Adrenal gland (tissue), 5 donors: ENCODE data around the gene TRIP6.

Source experiments
- POLR2A ChIP-seq, 2 donors: fragments of 450-650 bp; IDR thresholded peaks; one replicate each; pipeline ENCODE4 v1.6.1; 2017; ENCODE audit warnings: antibody characterized with exemption in 2 of 2, mild to moderate bottlenecking in 2 of 2, moderate library complexity in 1 of 2
- TF ChIP-seq, protein P1 (sequence below), 6 experiments: fragments of 450-650 bp in 4 of 6; fragments of 200-600 bp in 2 of 6; sonication (generic) in 1 of 6; IDR thresholded peaks; 1 replicate in 5 of 6; 2 replicates in 1 of 6; pipeline versions ENCODE4 v1.5.1 to v1.8.0; 2016 to 2021; ENCODE audit warnings: antibody characterized with exemption in 6 of 6, mild to moderate bottlenecking in 2 of 6, moderate library complexity in 1 of 6
- donor health status: DM: no; HTN: no; CAD: no.

DNA sequence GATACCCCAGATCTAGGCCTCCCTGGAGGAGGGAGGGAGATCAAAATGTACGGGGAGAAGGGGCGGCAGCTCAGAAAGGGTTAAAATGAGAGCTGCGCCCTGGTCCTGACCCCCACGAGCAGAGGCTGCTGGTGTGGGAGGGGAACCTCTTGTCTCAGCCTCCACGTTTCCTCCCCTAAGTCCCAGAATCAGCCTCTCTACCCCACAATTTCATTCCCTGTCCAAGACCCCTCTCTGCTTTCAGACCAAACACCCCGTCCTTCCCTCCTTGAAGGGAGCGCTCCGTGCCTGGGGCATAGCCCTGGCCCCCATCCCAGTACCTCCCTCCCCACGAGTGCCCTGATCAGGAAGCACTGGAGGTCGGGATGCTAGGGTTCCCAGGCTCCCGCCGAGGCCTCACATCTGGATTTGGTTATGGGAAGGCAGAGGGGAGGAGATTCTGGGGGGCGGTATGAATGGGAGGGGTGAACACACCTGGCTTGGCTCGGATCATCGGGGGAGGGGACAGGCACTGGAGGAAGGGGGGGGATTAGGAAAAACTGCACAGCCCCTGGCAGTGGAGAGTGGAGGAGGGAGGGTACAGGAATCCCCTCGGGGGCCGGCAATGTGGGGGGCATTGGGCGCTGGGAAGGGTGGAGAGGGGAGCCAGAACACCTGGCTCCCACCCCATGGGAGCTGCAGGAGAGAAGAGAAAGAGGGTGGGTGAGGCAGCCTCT is 42.5 kb upstream of the TRIP6 start:
- TF ChIP-seq, protein P1, sequence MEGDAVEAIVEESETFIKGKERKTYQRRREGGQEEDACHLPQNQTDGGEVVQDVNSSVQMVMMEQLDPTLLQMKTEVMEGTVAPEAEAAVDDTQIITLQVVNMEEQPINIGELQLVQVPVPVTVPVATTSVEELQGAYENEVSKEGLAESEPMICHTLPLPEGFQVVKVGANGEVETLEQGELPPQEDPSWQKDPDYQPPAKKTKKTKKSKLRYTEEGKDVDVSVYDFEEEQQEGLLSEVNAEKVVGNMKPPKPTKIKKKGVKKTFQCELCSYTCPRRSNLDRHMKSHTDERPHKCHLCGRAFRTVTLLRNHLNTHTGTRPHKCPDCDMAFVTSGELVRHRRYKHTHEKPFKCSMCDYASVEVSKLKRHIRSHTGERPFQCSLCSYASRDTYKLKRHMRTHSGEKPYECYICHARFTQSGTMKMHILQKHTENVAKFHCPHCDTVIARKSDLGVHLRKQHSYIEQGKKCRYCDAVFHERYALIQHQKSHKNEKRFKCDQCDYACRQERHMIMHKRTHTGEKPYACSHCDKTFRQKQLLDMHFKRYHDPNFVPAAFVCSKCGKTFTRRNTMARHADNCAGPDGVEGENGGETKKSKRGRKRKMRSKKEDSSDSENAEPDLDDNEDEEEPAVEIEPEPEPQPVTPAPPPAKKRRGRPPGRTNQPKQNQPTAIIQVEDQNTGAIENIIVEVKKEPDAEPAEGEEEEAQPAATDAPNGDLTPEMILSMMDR (IDR thresholded peaks at IDR 0.05): no peak
- no peak for TF ChIP-seq POLR2A (IDR thresholded peaks at IDR 0.05)
